ENCODE data around the gene SLC6A7.

- TF ChIP-seq CTCF (IDR thresholded peaks at IDR 0.05) (no peak), ZFX (IDR thresholded peaks at IDR 0.05; ENCODE audit: borderline replicate concordance) (no peak)
These were observed 67.6 kb downstream of the SLC6A7 start for GRCh38 chr5:150257424-150257823.

Measured in 22Rv1 (cell line).